GM21576 (cell line): ENCODE data around the gene TOX4.
"Not testable (repeated sequence)": the region's sequence is repeated elsewhere in the genome, so short reads cannot be mapped to it uniquely, and the experiment has no call there.

Source experiments
- ATAC-seq: cut with Tn5 transposase; IDR thresholded peaks from one replicate; pipeline ENCODE4 v1.9.1; 2021; ENCODE audit warnings: mild to moderate bottlenecking, moderate library complexity; ENCODE audit not compliant: unreplicated experiment

The TOX4 gene

GRCh38 chr14:21533294-21533693, 56.3 kb downstream of the TOX4 start:
- no peak for ATAC-seq

GRCh38 chr14:21534576-21534975, 57.6 kb downstream of the TOX4 start:
- ATAC-seq, result no peak

GRCh38 chr14:21535545-21536417, 58.8 kb downstream of the TOX4 start:
- ATAC-seq, result no peak

- ATAC-seq, result no peak
Measured at GRCh38 chr14:21536418-21537089, 59.6 kb downstream of the TOX4 start.

GRCh38 chr14:21537090-21537424, 60.1 kb downstream of the TOX4 start:
- ATAC-seq, result no peak

- ATAC-seq, result no peak
Measured at GRCh38 chr14:21539189-21539940, 62.4 kb downstream of the TOX4 start.

- ATAC-seq, result no peak
Measured at GRCh38 chr14:21541413-21542074, 64.5 kb downstream of the TOX4 start.

GRCh38 chr14:21543521-21543960, 66.5 kb downstream of the TOX4 start:
- ATAC-seq, result no peak

- no peak for ATAC-seq
Measured at GRCh38 chr14:21543963-21544362, 67.0 kb downstream of the TOX4 start.

- ATAC-seq, result not testable (repeated sequence)
Measured at GRCh38 chr14:21544588-21544987, 67.6 kb downstream of the TOX4 start.
